Prostate gland (tissue), 2 donors: ENCODE data around the gene CACNA1B. TPM values are rescaled to one million over a fixed set of nuclear protein-coding genes. Genes with fewer than 3 reads are reported as not detected.

Experiments
- DNase-seq: peaks from one replicate; pipeline ENCODE4 v3.0.0-alpha.2; 2019; ENCODE audit warnings: low spot score
- H3K27ac ChIP-seq, 2 donors: fragments of 200-600 bp; sonication (generic); 2 replicates each; pipeline ENCODE4 v1.5.1; 2017 to 2019
- H3K27me3 ChIP-seq: fragments of 200-600 bp; sonication (generic); replicated peaks from 2 replicates; pipeline ENCODE4 v1.5.1; 2019; ENCODE audit not compliant: insufficient read depth
- H3K36me3 ChIP-seq, 2 donors: fragments of 200-600 bp; sonication (generic); 1 replicate in 1 of 2; 2 replicates in 1 of 2; pipeline versions ENCODE4 v1.5.1 to v1.8.1; 2017 to 2019
- H3K4me1 ChIP-seq: fragments of 200-600 bp; sonication (generic); replicated peaks from 2 replicates; pipeline ENCODE4 v1.5.1; 2019
- H3K4me3 ChIP-seq, 2 donors: fragments of 200-600 bp; sonication (generic); 2 replicates each; pipeline ENCODE4 v1.5.1; 2017 to 2019
- H3K9me3 ChIP-seq: fragments of 200-600 bp; sonication (generic); 2 replicates; pipeline ENCODE4 v1.5.1; 2017
- CTCF ChIP-seq, 4 experiments: fragments of 200-600 bp in 2 of 4; fragments of 450-650 bp in 2 of 4; sonication (generic) in 2 of 4; IDR thresholded peaks; 1 replicate in 3 of 4; 2 replicates in 1 of 4; pipeline ENCODE4 v1.5.1; 2016 to 2019; ENCODE audit warnings: antibody characterized with exemption in 4 of 4, mild to moderate bottlenecking in 2 of 4, moderate library complexity in 2 of 4
- POLR2A ChIP-seq: fragments of 450-650 bp; IDR thresholded peaks from one replicate; pipeline ENCODE4 v1.6.1; 2016; ENCODE audit warnings: antibody characterized with exemption, mild to moderate bottlenecking
- POLR2AphosphoS5 ChIP-seq: sonication (generic); formaldehyde crosslinking; IDR thresholded peaks from one replicate; pipeline ENCODE4 v1.6.1; 2017; ENCODE audit warnings: antibody characterized with exemption
- WGBS: methylation state at CpG from one replicate; pipeline ENCODE4 v1.1.5; 2018; 5-methylcytosine and 5-hydroxymethylcytosine counted together
- intact Hi-C: fragments of 100-400 bp; cut with DNase I; formaldehyde crosslinking; loops from one replicate; pipeline ENCODE4 v1.14.2; 2022
- total RNA-seq, 2 donors: library from RNA; depleted of rRNA; stranded (reverse); fragments of >200 nt; gene quantifications; one replicate each; pipeline ENCODE4 v1.1.0, GENCODE V29; 2016

The CACNA1B gene
- total RNA-seq, 2 donors from 2014 or later = 0.36 to 6.0 TPM

GRCh38 chr9:138046641-138047301 lies 169.2 kb downstream of the CACNA1B start:
- no peaks in the 10 kb centered on the region for H3K9me3 ChIP-seq
- no peak for DNase-seq
- no peak for TF ChIP-seq CTCF (IDR thresholded peaks at IDR 0.05)
- no peak for TF ChIP-seq POLR2AphosphoS5
- no peak for TF ChIP-seq POLR2A
- H3K27ac ChIP-seq = no peak overlapping the region
- H3K4me3 ChIP-seq = no peak overlapping the region
- no peaks in the 10 kb centered on the region for H3K4me1 ChIP-seq
- 87% methylated on average over 29 of the region's 29 CpGs for WGBS
- no peaks in the 10 kb centered on the region for H3K27me3 ChIP-seq
- intact Hi-C loops = no loop called here
- no peaks in the 10 kb centered on the region for H3K36me3 ChIP-seq

- TF ChIP-seq POLR2A (no peak), CTCF (IDR thresholded peaks at IDR 0.05) (no peak), POLR2AphosphoS5 (no peak)
- DNase-seq = no peak
- no peaks in the 10 kb centered on the region for H3K36me3 ChIP-seq
- H3K9me3 ChIP-seq = no peaks in the 10 kb centered on the region
- no peak overlapping the region for H3K27ac ChIP-seq
- H3K4me3 ChIP-seq = no peak overlapping the region
- no peaks in the 10 kb centered on the region for H3K27me3 ChIP-seq
- intact Hi-C loops = no loop called here
- WGBS = 78% methylated on average over 8 of the region's 8 CpGs
- H3K4me1 ChIP-seq = no peaks in the 10 kb centered on the region
Measured at GRCh38 chr9:138047469-138048040, 170.0 kb downstream of the CACNA1B start.

- DNase-seq = no peak
- H3K36me3 ChIP-seq = no peaks in the 10 kb centered on the region
Measured at GRCh38 chr9:138048184-138048583, 170.6 kb downstream of the CACNA1B start.

GRCh38 chr9:138049085-138049778 lies 171.7 kb downstream of the CACNA1B start:
- no peak overlapping the region for H3K4me3 ChIP-seq
- whole genome bisulfite sequencing = 89% methylated on average over 21 of the region's 21 CpGs
- no peaks in the 10 kb centered on the region for H3K36me3 ChIP-seq
- no peaks in the 10 kb centered on the region for H3K9me3 ChIP-seq
- no peak for DNase-seq
- TF ChIP-seq POLR2AphosphoS5 (no peak), CTCF (IDR thresholded peaks at IDR 0.05) (no peak), POLR2A (no peak)
- H3K27ac ChIP-seq = no peak overlapping the region
- intact Hi-C loops = no loop called here
- H3K27me3 ChIP-seq = no peaks in the 10 kb centered on the region
- H3K4me1 ChIP-seq = no peaks in the 10 kb centered on the region

More at GRCh38 chr9:138048184-138048583, 170.6 kb downstream of the CACNA1B start:
- no peak overlapping the region for H3K27ac ChIP-seq
- intact Hi-C loops = no loop called here
- WGBS = 92% methylated on average over 7 of the region's 7 CpGs
- no peak for TF ChIP-seq POLR2A
- TF ChIP-seq CTCF (IDR thresholded peaks at IDR 0.05) = no peak
- no peak for TF ChIP-seq POLR2AphosphoS5
- no peaks in the 10 kb centered on the region for H3K4me1 ChIP-seq
- no peak overlapping the region for H3K4me3 ChIP-seq
- H3K27me3 ChIP-seq = no peaks in the 10 kb centered on the region
- H3K9me3 ChIP-seq = no peaks in the 10 kb centered on the region
